GM23338 (cell line): Measurements from ENCODE around the gene NFE2L3. TPM values are rescaled to one million over a fixed set of nuclear protein-coding genes. Genes with fewer than 3 reads are reported as not detected.
"Not testable (repeated sequence)": the region's sequence is repeated elsewhere in the genome, so short reads cannot be mapped to it uniquely, and the experiment has no call there.

Experiments
- ATAC-seq: fragments of 200-7000 bp; cut with Tn5 transposase; 3 replicates; pipeline ENCODE4 v1.9.1; 2020
- DNase-seq: peaks from one replicate; pipeline ENCODE4 v3.0.0-alpha.2; 2015; ENCODE audit warnings: low spot score
- H2AFZ ChIP-seq: fragments of 200-600 bp; sonication (generic); 2 replicates; pipeline ENCODE4 v1.8.0; 2016; ENCODE audit warnings: antibody characterized with exemption, mild to moderate bottlenecking, moderate library complexity
- H3F3A ChIP-seq: fragments of 200-600 bp; sonication (generic); replicated peaks from 2 replicates; pipeline ENCODE4 v1.8.0; 2017; ENCODE audit warnings: antibody characterized with exemption, mixed run types, low read depth
- H3K27ac ChIP-seq: fragments of 200-600 bp; sonication (generic); 2 replicates; pipeline ENCODE4 v1.6.1; 2016; ENCODE audit warnings: low read depth
- H3K27me3 ChIP-seq: fragments of 200-600 bp; sonication (generic); 2 replicates; pipeline ENCODE4 v1.8.0; 2016; ENCODE audit warnings: mild to moderate bottlenecking, mixed run types, moderate library complexity; ENCODE audit not compliant: insufficient read depth
- H3K36me3 ChIP-seq: fragments of 200-600 bp; sonication (generic); 2 replicates; pipeline ENCODE4 v1.8.0; 2016; ENCODE audit warnings: mild to moderate bottlenecking; ENCODE audit not compliant: insufficient read depth
- H3K4me1 ChIP-seq: fragments of 200-600 bp; sonication (generic); 2 replicates; pipeline ENCODE4 v1.8.0; 2016; ENCODE audit warnings: mild to moderate bottlenecking, moderate library complexity; ENCODE audit not compliant: insufficient read depth
- H3K4me2 ChIP-seq: fragments of 200-600 bp; sonication (generic); 2 replicates; pipeline ENCODE4 v1.7.1; 2017; ENCODE audit warnings: mixed run types
- H3K4me3 ChIP-seq: fragments of 200-600 bp; sonication (generic); 2 replicates; pipeline ENCODE4 v1.6.1; 2016; ENCODE audit warnings: mixed run types
- H3K79me2 ChIP-seq: fragments of 200-600 bp; sonication (generic); replicated peaks from 2 replicates; pipeline ENCODE4 v1.8.0; 2017; ENCODE audit warnings: mild to moderate bottlenecking; ENCODE audit not compliant: insufficient read depth
- H3K9me2 ChIP-seq: fragments of 200-600 bp; sonication (generic); 2 replicates; pipeline ENCODE4 v1.8.0; 2017; ENCODE audit not compliant: insufficient read depth
- H4K20me1 ChIP-seq: fragments of 200-600 bp; sonication (generic); replicated peaks from 2 replicates; pipeline ENCODE4 v1.8.0; 2017; ENCODE audit warnings: mild to moderate bottlenecking; ENCODE audit not compliant: insufficient read depth
- H3K27ac Mint-ChIP-seq: 2 replicates; pipeline ENCODE4 v1.8.0; 2020; ENCODE audit warnings: inconsistent platforms, mild to moderate bottlenecking, moderate library complexity, mixed read lengths
- H3K27me3 Mint-ChIP-seq: 3 replicates; pipeline ENCODE4 v1.8.0; 2022; ENCODE audit warnings: low read depth, mild to moderate bottlenecking, moderate library complexity, mixed read lengths, inconsistent platforms; ENCODE audit not compliant: insufficient read depth, poor library complexity
- H3K36me3 Mint-ChIP-seq: 3 replicates; pipeline ENCODE4 v1.8.0; 2021; ENCODE audit warnings: low read depth, mild to moderate bottlenecking, inconsistent platforms, moderate library complexity, mixed read lengths
- H3K4me1 Mint-ChIP-seq: 3 replicates; pipeline ENCODE4 v1.8.0; 2020; ENCODE audit warnings: mild to moderate bottlenecking, inconsistent platforms, mixed read lengths
- H3K4me3 Mint-ChIP-seq: 3 replicates; pipeline ENCODE4 v1.8.0; 2021; ENCODE audit warnings: moderate library complexity, mild to moderate bottlenecking, inconsistent platforms, mixed read lengths
- H3K9me3 Mint-ChIP-seq: 3 replicates; pipeline ENCODE4 v1.8.0; 2020; ENCODE audit warnings: moderate library complexity, mild to moderate bottlenecking, inconsistent platforms, mixed read lengths
- CREB1 ChIP-seq: fragments of 250-450 bp; sonication (Bioruptor Pico); IDR thresholded peaks from 2 replicates; pipeline ENCODE4 v1.5.0; 2020; ENCODE audit warnings: low read depth, mild to moderate bottlenecking, moderate library complexity
- EZH2 ChIP-seq: fragments of 200-600 bp; sonication (generic); IDR thresholded peaks from one replicate; pipeline ENCODE4 v1.8.0; 2017; ENCODE audit warnings: antibody characterized with exemption, mild to moderate bottlenecking, low read depth; ENCODE audit not compliant: unreplicated experiment
- EZH2phosphoT487 ChIP-seq: fragments of 200-600 bp; sonication (generic); IDR thresholded peaks from one replicate; pipeline ENCODE4 v1.8.1; 2018; ENCODE audit warnings: antibody characterized with exemption; ENCODE audit not compliant: unreplicated experiment
- JUNB ChIP-seq: IDR thresholded peaks from one replicate; pipeline ENCODE4 v1.6.1; 2016; ENCODE audit warnings: antibody characterized with exemption; ENCODE audit not compliant: unreplicated experiment
- POLR2AphosphoS5 ChIP-seq: IDR thresholded peaks from 2 replicates; pipeline ENCODE4 v1.6.1; 2016; ENCODE audit warnings: antibody characterized with exemption, low read depth
- ZNF114 ChIP-seq: fragments of 250-450 bp; sonication (Bioruptor Pico); IDR thresholded peaks from 2 replicates; pipeline ENCODE4 v1.5.0; 2020; ENCODE audit warnings: mild to moderate bottlenecking, moderate library complexity
- ZNF331 ChIP-seq: fragments of 250-450 bp; sonication (Bioruptor Pico); IDR thresholded peaks from 2 replicates; pipeline ENCODE4 v1.5.0; 2020; ENCODE audit warnings: low read depth, mild to moderate bottlenecking, moderate library complexity
- polyA plus RNA-seq: library from polyadenylated mRNA; unstranded; fragments of >200 nt; fragmentation: Nextera tagmentation; extraction: Ambion mirVana; gene quantifications from 2 replicates; pipeline ENCODE4 v1.2.1, GENCODE V29; 2016
- total RNA-seq: library from RNA; depleted of rRNA; stranded (reverse); fragments of >200 nt; shearing (Covaris generic); gene quantifications from 2 replicates; pipeline ENCODE4 v1.2.3, GENCODE V29; 2014
- TF ChIP-seq, protein P1 (sequence below): IDR thresholded peaks from 2 replicates; pipeline ENCODE4 v1.6.1; 2016; ENCODE audit warnings: antibody characterized with exemption
- TF ChIP-seq, protein P2 (sequence below), 2 experiments: fragments of 200-600 bp in 1 of 2; sonication (generic) in 1 of 2; conservative IDR thresholded peaks; 2 replicates each; pipeline versions ENCODE4 v1.5.1 to v1.6.1; 2016 to 2017; ENCODE audit warnings: antibody characterized with exemption in 2 of 2, low read depth in 2 of 2, mild to moderate bottlenecking in 2 of 2, moderate library complexity in 1 of 2
- TF ChIP-seq, protein P3 (sequence below): IDR thresholded peaks from one replicate; pipeline ENCODE4 v1.6.1; 2018; ENCODE audit warnings: antibody characterized with exemption; ENCODE audit not compliant: unreplicated experiment

NFE2L3 gene
- total and polyA plus RNA-seq, 2 experiments from 2014 or later: 62.0 to 142 TPM

DNA sequence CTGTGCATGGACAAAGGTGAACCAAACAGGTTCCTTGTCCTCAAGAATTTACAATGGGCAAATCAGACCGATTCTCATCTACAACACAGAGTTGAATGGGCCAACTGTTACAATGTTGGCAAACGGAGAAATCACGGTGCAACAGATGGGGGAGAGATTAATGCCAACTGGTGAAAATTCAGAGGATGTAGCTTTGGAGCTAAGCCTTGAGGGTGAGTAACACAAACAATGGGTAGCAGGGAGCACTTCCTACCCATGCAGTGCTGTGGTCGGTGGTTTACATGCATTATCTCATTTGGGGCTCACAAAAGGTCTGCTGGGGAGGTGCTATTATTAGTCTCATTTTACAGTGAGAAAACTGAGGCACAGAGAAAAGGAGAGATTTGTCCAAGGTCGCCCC is 902 bp upstream of the NFE2L3 start (continued):
- no peak for TF ChIP-seq ZNF331 (CRISPR knock-in tag)
- no peak for TF ChIP-seq POLR2AphosphoS5
- TF ChIP-seq CREB1: no peak
- no peak for TF ChIP-seq JUNB
- TF ChIP-seq, protein P1, sequence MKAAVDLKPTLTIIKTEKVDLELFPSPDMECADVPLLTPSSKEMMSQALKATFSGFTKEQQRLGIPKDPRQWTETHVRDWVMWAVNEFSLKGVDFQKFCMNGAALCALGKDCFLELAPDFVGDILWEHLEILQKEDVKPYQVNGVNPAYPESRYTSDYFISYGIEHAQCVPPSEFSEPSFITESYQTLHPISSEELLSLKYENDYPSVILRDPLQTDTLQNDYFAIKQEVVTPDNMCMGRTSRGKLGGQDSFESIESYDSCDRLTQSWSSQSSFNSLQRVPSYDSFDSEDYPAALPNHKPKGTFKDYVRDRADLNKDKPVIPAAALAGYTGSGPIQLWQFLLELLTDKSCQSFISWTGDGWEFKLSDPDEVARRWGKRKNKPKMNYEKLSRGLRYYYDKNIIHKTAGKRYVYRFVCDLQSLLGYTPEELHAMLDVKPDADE: no peak
- TF ChIP-seq EZH2phosphoT487: no peak
- TF ChIP-seq, protein P2, sequence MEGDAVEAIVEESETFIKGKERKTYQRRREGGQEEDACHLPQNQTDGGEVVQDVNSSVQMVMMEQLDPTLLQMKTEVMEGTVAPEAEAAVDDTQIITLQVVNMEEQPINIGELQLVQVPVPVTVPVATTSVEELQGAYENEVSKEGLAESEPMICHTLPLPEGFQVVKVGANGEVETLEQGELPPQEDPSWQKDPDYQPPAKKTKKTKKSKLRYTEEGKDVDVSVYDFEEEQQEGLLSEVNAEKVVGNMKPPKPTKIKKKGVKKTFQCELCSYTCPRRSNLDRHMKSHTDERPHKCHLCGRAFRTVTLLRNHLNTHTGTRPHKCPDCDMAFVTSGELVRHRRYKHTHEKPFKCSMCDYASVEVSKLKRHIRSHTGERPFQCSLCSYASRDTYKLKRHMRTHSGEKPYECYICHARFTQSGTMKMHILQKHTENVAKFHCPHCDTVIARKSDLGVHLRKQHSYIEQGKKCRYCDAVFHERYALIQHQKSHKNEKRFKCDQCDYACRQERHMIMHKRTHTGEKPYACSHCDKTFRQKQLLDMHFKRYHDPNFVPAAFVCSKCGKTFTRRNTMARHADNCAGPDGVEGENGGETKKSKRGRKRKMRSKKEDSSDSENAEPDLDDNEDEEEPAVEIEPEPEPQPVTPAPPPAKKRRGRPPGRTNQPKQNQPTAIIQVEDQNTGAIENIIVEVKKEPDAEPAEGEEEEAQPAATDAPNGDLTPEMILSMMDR (conservative IDR thresholded peaks at IDR 0.05; ENCODE audit: low read depth in 2 of 2): no peak
- TF ChIP-seq EZH2: no peak
- TF ChIP-seq ZNF114 (CRISPR knock-in tag): no peak

DNA sequence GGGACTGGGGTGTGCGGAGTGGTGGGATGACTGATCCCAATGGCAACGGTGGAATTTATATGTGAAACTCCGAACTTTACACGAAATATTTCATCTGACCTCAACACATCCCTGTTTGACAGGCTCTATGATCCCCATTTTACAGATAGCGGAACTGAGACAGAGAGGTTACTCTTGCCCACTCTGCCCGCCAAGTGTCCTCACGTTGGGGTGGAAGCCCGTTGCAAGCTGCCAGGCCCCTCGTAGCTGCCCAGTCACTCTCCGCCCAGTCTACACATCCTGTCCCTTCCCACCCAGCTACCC is 397 bp upstream of the NFE2L3 start:
- H3K36me3 Mint-ChIP-seq: peaks cover 35% of the 10 kb centered on the region
- Histone ChIP-seq H3F3A (peaks cover 15% of the 10 kb centered on the region; the same call in 1 of the 2 replicates), H3K27ac (no peak overlapping the region), H3K9me2 (no peaks in the 10 kb centered on the region), H3K36me3 (no peaks in the 10 kb centered on the region), H3K4me2 (peak overlapping the region; percentile 76; the same call in 1 of the 2 replicates), H2AFZ (peak overlapping the region; percentile 77; the same call in 1 of the 2 replicates), H3K27me3 (no peaks in the 10 kb centered on the region), H4K20me1 (peaks cover 3% of the 10 kb centered on the region; the same call in 1 of the 2 replicates), H3K4me3 (peak overlapping the region; percentile 51; the same call in 1 of the 2 replicates), H3K4me1 (peaks cover 45% of the 10 kb centered on the region), H3K79me2 (peaks cover 36% of the 10 kb centered on the region)
- peaks cover 16% of the 10 kb centered on the region for H3K9me3 Mint-ChIP-seq
- peak overlapping the region; percentile 88 for H3K27ac Mint-ChIP-seq
- ATAC-seq (no peak), DNase-seq (no peak)
- peaks cover 41% of the 10 kb centered on the region for H3K4me1 Mint-ChIP-seq
- no peak for TF ChIP-seq CREB1
- TF ChIP-seq ZNF331 (CRISPR knock-in tag): no peak
- no peak for TF ChIP-seq POLR2AphosphoS5
- TF ChIP-seq EZH2: no peak
- TF ChIP-seq JUNB: no peak
- TF ChIP-seq, protein P1: no peak
- TF ChIP-seq ZNF114 (CRISPR knock-in tag): no peak
- TF ChIP-seq EZH2phosphoT487: no peak
- TF ChIP-seq, protein P3, sequence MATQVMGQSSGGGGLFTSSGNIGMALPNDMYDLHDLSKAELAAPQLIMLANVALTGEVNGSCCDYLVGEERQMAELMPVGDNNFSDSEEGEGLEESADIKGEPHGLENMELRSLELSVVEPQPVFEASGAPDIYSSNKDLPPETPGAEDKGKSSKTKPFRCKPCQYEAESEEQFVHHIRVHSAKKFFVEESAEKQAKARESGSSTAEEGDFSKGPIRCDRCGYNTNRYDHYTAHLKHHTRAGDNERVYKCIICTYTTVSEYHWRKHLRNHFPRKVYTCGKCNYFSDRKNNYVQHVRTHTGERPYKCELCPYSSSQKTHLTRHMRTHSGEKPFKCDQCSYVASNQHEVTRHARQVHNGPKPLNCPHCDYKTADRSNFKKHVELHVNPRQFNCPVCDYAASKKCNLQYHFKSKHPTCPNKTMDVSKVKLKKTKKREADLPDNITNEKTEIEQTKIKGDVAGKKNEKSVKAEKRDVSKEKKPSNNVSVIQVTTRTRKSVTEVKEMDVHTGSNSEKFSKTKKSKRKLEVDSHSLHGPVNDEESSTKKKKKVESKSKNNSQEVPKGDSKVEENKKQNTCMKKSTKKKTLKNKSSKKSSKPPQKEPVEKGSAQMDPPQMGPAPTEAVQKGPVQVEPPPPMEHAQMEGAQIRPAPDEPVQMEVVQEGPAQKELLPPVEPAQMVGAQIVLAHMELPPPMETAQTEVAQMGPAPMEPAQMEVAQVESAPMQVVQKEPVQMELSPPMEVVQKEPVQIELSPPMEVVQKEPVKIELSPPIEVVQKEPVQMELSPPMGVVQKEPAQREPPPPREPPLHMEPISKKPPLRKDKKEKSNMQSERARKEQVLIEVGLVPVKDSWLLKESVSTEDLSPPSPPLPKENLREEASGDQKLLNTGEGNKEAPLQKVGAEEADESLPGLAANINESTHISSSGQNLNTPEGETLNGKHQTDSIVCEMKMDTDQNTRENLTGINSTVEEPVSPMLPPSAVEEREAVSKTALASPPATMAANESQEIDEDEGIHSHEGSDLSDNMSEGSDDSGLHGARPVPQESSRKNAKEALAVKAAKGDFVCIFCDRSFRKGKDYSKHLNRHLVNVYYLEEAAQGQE: no peak
- H3K27me3 Mint-ChIP-seq: peaks cover 15% of the 10 kb centered on the region
- H3K4me3 Mint-ChIP-seq: peak overlapping the region; percentile 68

DNA sequence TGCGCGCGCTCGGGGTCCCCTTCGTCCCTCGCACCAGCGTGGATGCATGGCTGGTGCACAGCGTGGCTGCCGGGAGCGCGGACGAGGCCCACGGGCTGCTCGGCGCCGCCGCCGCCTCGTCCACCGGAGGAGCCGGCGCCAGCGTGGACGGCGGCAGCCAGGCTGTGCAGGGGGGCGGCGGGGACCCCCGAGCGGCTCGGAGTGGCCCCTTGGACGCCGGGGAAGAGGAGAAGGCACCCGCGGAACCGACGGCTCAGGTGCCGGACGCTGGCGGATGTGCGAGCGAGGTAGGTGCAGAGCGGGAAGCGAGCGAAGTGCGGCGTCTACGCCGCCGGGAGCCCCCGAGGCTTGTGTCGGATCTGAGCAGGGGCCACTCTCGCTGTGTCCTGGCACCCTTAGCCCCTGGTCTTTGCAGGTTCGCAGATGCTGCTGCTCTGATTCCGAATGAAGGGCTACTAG is 813 bp downstream of the NFE2L3 start:
- Histone ChIP-seq H3F3A (peaks cover 15% of the 10 kb centered on the region; the same call in 1 of the 2 replicates), H4K20me1 (peaks cover 15% of the 10 kb centered on the region), H3K27ac (peak overlapping the region; percentile 97), H3K4me3 (peak overlapping the region; percentile 51), H3K4me1 (peaks cover 57% of the 10 kb centered on the region), H3K4me2 (peak overlapping the region; percentile 76), H3K79me2 (peaks cover 48% of the 10 kb centered on the region)
- not testable (repeated sequence) for H3K9me3 Mint-ChIP-seq, H2AFZ ChIP-seq, H3K9me2 ChIP-seq, H3K27me3 ChIP-seq, H3K36me3 ChIP-seq
- ATAC-seq (peak; percentile 12), DNase-seq (peak; percentile 37)
- Mint-ChIP-seq H3K4me1 (peaks cover 52% of the 10 kb centered on the region), H3K4me3 (peak overlapping the region; percentile 99), H3K27ac (peak overlapping the region; percentile 96), H3K36me3 (peaks cover 32% of the 10 kb centered on the region), H3K27me3 (peaks cover 16% of the 10 kb centered on the region)
